Left lung (tissue), 14 donors: ENCODE results near the gene FITM2. TPM values are rescaled to one million over a fixed set of nuclear protein-coding genes. Genes with fewer than 3 reads are reported as not detected.
A peak's percentile ranks its signal among the peaks of the same experiment; 100 is the strongest.

ENCODE experiments used
- ATAC-seq: fragments of 200-7000 bp; cut with Tn5 transposase; one replicate; pipeline ENCODE4 v1.9.1; 2020; ENCODE audit warnings: moderate library complexity
- DNase-seq, 4 donors: peaks; one replicate each; pipeline ENCODE4 v3.0.0-alpha.2; 2013 to 2020
- H3K27ac ChIP-seq, 2 donors: fragments of 200-600 bp; sonication (generic) in 1 of 2; one replicate each; pipeline versions ENCODE4 v1.5.0 to v1.8.0; 2020 to 2021
- H3K27me3 ChIP-seq, 2 donors: fragments of 200-600 bp; sonication (generic) in 1 of 2; one replicate each; pipeline versions ENCODE4 v1.5.0 to v1.8.0; 2020 to 2021
- H3K36me3 ChIP-seq, 2 donors: fragments of 200-600 bp; sonication (generic) in 1 of 2; one replicate each; pipeline versions ENCODE4 v1.5.0 to v1.8.0; 2020 to 2021
- H3K4me1 ChIP-seq, 2 donors: fragments of 200-600 bp; one replicate each; pipeline ENCODE4 v1.8.0; 2021
- H3K4me3 ChIP-seq, 2 donors: fragments of 200-600 bp; sonication (generic) in 1 of 2; one replicate each; pipeline versions ENCODE4 v1.5.0 to v1.8.0; 2020 to 2021; ENCODE audit warnings: mild to moderate bottlenecking in 1 of 2
- H3K9me3 ChIP-seq, 2 donors: fragments of 200-600 bp; sonication (generic) in 1 of 2; one replicate each; pipeline versions ENCODE4 v1.5.0 to v1.8.0; 2020 to 2021
- CTCF ChIP-seq, 2 donors: fragments of 200-600 bp; sonication (generic) in 1 of 2; IDR thresholded peaks; one replicate each; pipeline versions ENCODE4 v1.5.0 to v1.8.0; 2021; ENCODE audit warnings: antibody characterized with exemption in 2 of 2
- intact Hi-C, 2 donors: fragments of 100-400 bp; cut with DNase I; formaldehyde crosslinking; loops; one replicate each; pipeline versions ENCODE4 v1.11.2 to v1.14.2; 2022
- long read RNA-seq, 12 donors: library from polyadenylated mRNA in 2 of 12; unstranded in 2 of 12; transcript quantifications; one replicate each; pipeline ENCODE4 v2.0.0 and lab custom pipeline, GENCODE V29; 2019 to 2026
- polyA plus RNA-seq, 6 donors: library from polyadenylated mRNA; unstranded; fragments of 120-200 nt; gene quantifications; one replicate each; pipeline ENCODE4 v1.2.1, GENCODE V29; 2013; ENCODE audit not compliant: insufficient read length in 6 of 6
- total RNA-seq, 2 donors: library from RNA; stranded (reverse); fragmentation: NEBNext Ultra II Directional; extraction: Animal tissue kit (Norgen Biotek cat#: 25700); gene quantifications; one replicate each; pipeline ENCODE4 v1.2.1, GENCODE V29; 2021
- donor health status: DM: no; HTN: yes; CAD: no.
- donor health status: DM: no; HTN: no; CAD: no.

The FITM2 gene
- total RNA-seq (10 to 100 TPM; 11.4 to 15.3 TPM), polyA plus RNA-seq (1 to 10 TPM; 6.8 to 9.9 (median 8.0) TPM)
- long read RNA-seq, donor 1, full-length matches to known transcripts, result 2 of 2 reads
- long read RNA-seq, donor 1, partial matches to known transcripts, result 0 of 2 reads
- long read RNA-seq, donor 1, other reads (novel, unspliced or antisense), result 0 of 2 reads
- long read RNA-seq, donor 2, full-length matches to known transcripts, result 2 of 2 reads
- long read RNA-seq, donor 2, partial matches to known transcripts, result 0 of 2 reads
- long read RNA-seq, donor 2, other reads (novel, unspliced or antisense), result 0 of 2 reads
- long read RNA-seq, donor 3, result 0 reads
- long read RNA-seq, donor 4, full-length matches to known transcripts, result 3 of 6 reads
- long read RNA-seq, donor 4, partial matches to known transcripts, result 0 of 6 reads
- long read RNA-seq, donor 4, other reads (novel, unspliced or antisense), result 3 of 6 reads
- long read RNA-seq, donor 5, full-length matches to known transcripts, result 3 of 3 reads
- long read RNA-seq, donor 5, partial matches to known transcripts, result 0 of 3 reads
- long read RNA-seq, donor 5, other reads (novel, unspliced or antisense), result 0 of 3 reads
- long read RNA-seq, donor 6, full-length matches to known transcripts, result 2 of 2 reads
- long read RNA-seq, donor 6, partial matches to known transcripts, result 0 of 2 reads
- long read RNA-seq, donor 6, other reads (novel, unspliced or antisense), result 0 of 2 reads
- long read RNA-seq, donor 7, full-length matches to known transcripts, result 1 of 1 reads
- long read RNA-seq, donor 7, partial matches to known transcripts, result 0 of 1 reads
- long read RNA-seq, donor 7, other reads (novel, unspliced or antisense), result 0 of 1 reads
- long read RNA-seq, donor 8, full-length matches to known transcripts, result 1 of 1 reads
- long read RNA-seq, donor 8, partial matches to known transcripts, result 0 of 1 reads
- long read RNA-seq, donor 8, other reads (novel, unspliced or antisense), result 0 of 1 reads
- long read RNA-seq, donor 9, result 0 reads
- long read RNA-seq, donor 10, full-length matches to known transcripts, result 10 of 11 reads
- long read RNA-seq, donor 10, partial matches to known transcripts, result 0 of 11 reads
- long read RNA-seq, donor 10, other reads (novel, unspliced or antisense), result 1 of 11 reads
- long read RNA-seq, donor 11, result 0 reads
- long read RNA-seq, donor 12, full-length matches to known transcripts, result 2 of 2 reads
- long read RNA-seq, donor 12, partial matches to known transcripts, result 0 of 2 reads
- long read RNA-seq, donor 12, other reads (novel, unspliced or antisense), result 0 of 2 reads

DNA sequence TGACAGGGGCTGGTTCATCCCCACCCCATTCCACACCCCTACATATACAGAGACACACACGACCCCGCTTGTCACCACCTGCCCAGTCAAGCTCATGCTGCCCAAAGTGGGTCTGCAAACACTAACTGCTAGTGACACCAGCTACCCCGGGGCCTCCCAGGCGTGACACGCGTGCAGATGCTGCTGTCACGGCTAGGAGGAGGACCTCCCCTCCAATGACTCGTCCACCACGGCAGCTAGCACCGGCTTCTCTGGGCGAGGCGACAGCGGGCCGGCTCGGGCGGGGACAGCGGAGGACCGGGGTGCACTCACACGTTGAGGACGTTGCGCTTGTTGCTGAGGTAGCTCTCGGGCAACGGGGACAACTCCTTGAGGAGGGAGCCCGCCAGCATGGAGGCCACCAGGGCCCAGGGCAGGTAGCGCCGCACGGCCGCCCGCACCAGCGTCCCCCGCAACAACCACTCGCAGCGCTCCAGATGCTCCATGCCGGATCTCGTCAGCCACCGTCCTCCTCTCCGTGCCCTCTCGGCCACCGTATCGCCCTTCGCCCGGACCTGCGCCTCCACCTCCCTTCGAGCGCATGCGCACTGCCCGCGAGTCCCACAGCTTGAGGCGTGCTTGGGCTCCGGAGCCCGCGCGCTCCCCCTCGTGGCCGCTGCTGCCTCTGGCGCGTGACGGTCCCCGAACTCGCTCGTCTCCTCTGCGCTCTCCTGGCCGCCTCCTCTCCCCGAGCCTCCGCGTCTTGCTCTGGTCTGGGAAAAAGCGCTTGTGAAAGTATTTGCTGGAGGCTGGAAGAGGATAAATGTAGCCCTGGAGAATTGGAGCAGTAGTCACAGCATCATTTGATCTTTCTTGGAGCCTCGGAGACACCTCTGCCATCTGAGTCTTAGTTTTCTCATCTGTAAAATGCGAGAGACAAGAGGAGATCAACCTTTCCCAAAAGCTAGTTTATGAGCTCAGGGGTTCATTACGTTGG is at the start of gene FITM2:
FITM2 (minus strand) TSS at position 539 of the 976 bp plus-strand sequence; CDS start at position 485, 54 bp downstream.
- DNase-seq, result peak; percentile 97 to 100 (median 98)
- no peaks in the 10 kb centered on the region for H3K9me3 ChIP-seq
- intact Hi-C loops, result loop anchor here in 1 of 2 donors (5.0 kb wide), 1 partner anchor 94 kb away; no protein-coding TSS in a partner anchor
- H3K27me3 ChIP-seq, result peaks cover 0 to 6% of the 10 kb centered on the region in 2 donors
- no peaks in the 10 kb centered on the region for H3K36me3 ChIP-seq
- H3K27ac ChIP-seq, result peak within 1 kb of the TSS; percentile 26 to 70
- peaks cover 7 to 20% of the 10 kb centered on the region in 2 donors for H3K4me1 ChIP-seq
- peak within 1 kb of the TSS; percentile 83 to 90 for H3K4me3 ChIP-seq
- TF ChIP-seq CTCF (IDR thresholded peaks at IDR 0.05), result peak; percentile 86 to 93
- peak; percentile 98 for ATAC-seq

GRCh38 chr20:44360221-44360620 is 49.2 kb upstream of the FITM2 start:
- no peaks in the 10 kb centered on the region for H3K9me3 ChIP-seq
- no peak for DNase-seq
- H3K4me1 ChIP-seq, result no peaks in the 10 kb centered on the region
- H3K36me3 ChIP-seq, result no peaks in the 10 kb centered on the region
- intact Hi-C loops, result no loop called here
- H3K4me3 ChIP-seq, result no peak overlapping the region
- peaks cover 7 to 30% of the 10 kb centered on the region in 2 donors for H3K27me3 ChIP-seq
- H3K27ac ChIP-seq, result no peak overlapping the region
- no peak for TF ChIP-seq CTCF (IDR thresholded peaks at IDR 0.05)
- ATAC-seq, result no peak

DNA sequence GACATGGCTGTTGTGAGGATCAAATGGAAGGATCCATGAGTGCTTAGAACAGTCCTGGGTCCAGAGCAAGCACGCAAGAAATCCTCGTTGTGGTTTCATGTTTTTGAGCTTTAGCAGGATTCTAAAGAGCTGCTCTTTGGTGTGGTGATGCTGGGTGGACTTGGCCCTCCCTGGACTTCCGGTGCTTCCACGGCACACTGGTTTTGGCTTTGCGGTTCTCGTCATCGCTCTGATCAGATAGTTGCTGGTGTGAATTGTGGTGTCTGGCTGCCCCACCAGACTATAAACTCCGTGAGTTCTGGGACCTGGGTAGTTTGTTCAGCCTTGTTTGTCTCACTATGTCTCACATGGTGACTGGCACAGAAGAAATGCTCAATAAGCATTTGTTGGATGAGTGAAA is 47.8 kb upstream of the FITM2 start:
- no peak for DNase-seq
- ATAC-seq, result no peak
- no peak overlapping the region for H3K27ac ChIP-seq
- H3K36me3 ChIP-seq, result no peaks in the 10 kb centered on the region
- H3K9me3 ChIP-seq, result no peaks in the 10 kb centered on the region
- peaks cover 7 to 41% of the 10 kb centered on the region in 2 donors for H3K27me3 ChIP-seq
- no peak overlapping the region for H3K4me3 ChIP-seq
- H3K4me1 ChIP-seq, result no peaks in the 10 kb centered on the region
- intact Hi-C loops, result no loop called here
- TF ChIP-seq CTCF (IDR thresholded peaks at IDR 0.05), result no peak

DNA sequence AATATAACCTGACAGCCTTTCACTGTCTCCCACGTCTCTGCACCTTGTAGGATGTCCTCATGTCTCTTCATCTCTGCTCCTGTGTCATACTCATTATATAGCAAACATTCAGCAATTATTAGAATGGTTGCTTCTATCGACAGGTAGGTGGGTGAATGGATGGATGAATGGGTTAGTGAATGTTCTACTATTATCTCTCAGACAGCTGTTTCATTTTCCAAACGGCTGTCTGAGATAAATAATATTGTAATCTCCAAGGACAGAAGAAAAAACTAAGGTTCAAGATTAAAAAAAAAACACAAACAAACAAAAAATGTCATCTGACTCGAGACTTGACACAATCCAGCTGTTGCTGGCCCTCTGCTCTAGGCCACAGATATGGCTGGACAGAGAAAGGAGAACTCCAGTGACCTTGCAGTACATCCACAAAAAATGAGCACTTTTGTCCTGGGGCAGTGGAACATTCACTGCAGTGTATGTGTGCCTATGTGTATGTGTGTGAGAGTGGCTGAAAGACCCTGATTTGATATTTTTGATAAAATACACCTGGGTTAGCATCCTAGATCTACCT is 46.6 kb upstream of the FITM2 start:
- Histone ChIP-seq H3K4me3 (no peak overlapping the region), H3K36me3 (no peaks in the 10 kb centered on the region), H3K4me1 (no peaks in the 10 kb centered on the region), H3K27ac (no peak overlapping the region), H3K9me3 (no peaks in the 10 kb centered on the region), H3K27me3 (peaks cover 7 to 42% of the 10 kb centered on the region in 2 donors)
- no peak for TF ChIP-seq CTCF (IDR thresholded peaks at IDR 0.05)
- peak in 2 of 4 donors; percentile 89 to 92 for DNase-seq
- peak; percentile 58 for ATAC-seq
- intact Hi-C loops, result no loop called here
